Karpas-422 (cell line): Measurements from ENCODE around the gene FDX2. TPM values are rescaled to one million over a fixed set of nuclear protein-coding genes. Genes with fewer than 3 reads are reported as not detected.

Experiments used
- DNase-seq: peaks from one replicate; pipeline ENCODE4 v3.0.0-alpha.2; 2015
- H2AFZ ChIP-seq: fragments of 200-600 bp; sonication (generic); 2 replicates; pipeline ENCODE4 v1.6.1; 2014; ENCODE audit warnings: antibody characterized with exemption, low read length, mixed read lengths
- H3K27ac ChIP-seq: fragments of 200-600 bp; sonication (generic); 2 replicates; pipeline ENCODE4 v1.5.1; 2014; ENCODE audit warnings: mild to moderate bottlenecking, low read length, moderate library complexity
- H3K27me3 ChIP-seq: fragments of 200-600 bp; sonication (generic); 2 replicates; pipeline ENCODE4 v1.6.1; 2014; ENCODE audit warnings: low read length, mixed read lengths
- H3K36me3 ChIP-seq: fragments of 200-600 bp; sonication (generic); 2 replicates; pipeline ENCODE4 v1.6.1; 2014; ENCODE audit warnings: low read length, mixed read lengths; ENCODE audit not compliant: insufficient read depth
- H3K4me1 ChIP-seq: fragments of 200-600 bp; sonication (generic); 2 replicates; pipeline ENCODE4 v1.6.1; 2014; ENCODE audit warnings: mild to moderate bottlenecking, low read length, mixed read lengths
- H3K4me2 ChIP-seq: fragments of 200-600 bp; sonication (generic); 2 replicates; pipeline ENCODE4 v1.6.1; 2014; ENCODE audit warnings: low read length, low read depth, mild to moderate bottlenecking; ENCODE audit not compliant: poor library complexity, severe bottlenecking
- H3K4me3 ChIP-seq: fragments of 200-600 bp; sonication (generic); 2 replicates; pipeline ENCODE4 v1.5.1; 2014; ENCODE audit warnings: mild to moderate bottlenecking, antibody characterized with exemption, low read length, mixed read lengths
- H3K79me2 ChIP-seq: fragments of 200-600 bp; sonication (generic); 2 replicates; pipeline ENCODE4 v1.6.1; 2014; ENCODE audit warnings: mild to moderate bottlenecking, low read length, mixed read lengths
- H3K9ac ChIP-seq: fragments of 200-600 bp; sonication (generic); 2 replicates; pipeline ENCODE4 v1.6.0; 2014; ENCODE audit warnings: low read length
- H3K9me2 ChIP-seq: fragments of 200-600 bp; sonication (generic), shearing (Covaris generic); replicated peaks from 2 replicates; pipeline ENCODE4 v1.6.0; 2014; ENCODE audit warnings: mild to moderate bottlenecking, low read length, moderate library complexity; ENCODE audit not compliant: insufficient read depth
- H3K9me3 ChIP-seq: fragments of 300-700, 200-600 bp; sonication (generic); 2 replicates; pipeline ENCODE4 v1.6.1; 2014; ENCODE audit warnings: low read length, mixed read lengths
- H4K20me1 ChIP-seq: fragments of 200-600 bp; sonication (generic); 2 replicates; pipeline ENCODE4 v1.6.1; 2014; ENCODE audit warnings: mild to moderate bottlenecking, antibody characterized with exemption, low read length, low read depth; ENCODE audit not compliant: insufficient read depth
- total RNA-seq: library from RNA; depleted of rRNA; stranded (reverse); fragments of >200 nt; shearing (Covaris generic); gene quantifications from 2 replicates; pipeline ENCODE4 v1.2.3, GENCODE V29; 2014; ENCODE audit warnings: low replicate concordance

Gene FDX2
- total RNA-seq, 1 experiment from 2014 or later = 11.9 TPM

GRCh38 chr19:10295847-10296591, 19.8 kb downstream of the FDX2 start:
- Histone ChIP-seq H3K79me2 (no peaks in the 10 kb centered on the region), H3K9me2 (no peaks in the 10 kb centered on the region), H3K4me1 (peaks cover 8% of the 10 kb centered on the region), H3K9me3 (no peaks in the 10 kb centered on the region), H3K4me2 (peak overlapping the region; percentile 44), H3K27ac (no peak overlapping the region), H3K9ac (peak overlapping the region; percentile 43; the same call in 1 of the 2 replicates), H4K20me1 (no peaks in the 10 kb centered on the region), H3K27me3 (no peaks in the 10 kb centered on the region), H3K36me3 (no peaks in the 10 kb centered on the region), H2AFZ (peak overlapping the region; percentile 58), H3K4me3 (peak overlapping the region; percentile 43; the same call in 1 of the 2 replicates)
- no peak for DNase-seq

- peaks cover 11% of the 10 kb centered on the region for H3K4me1 ChIP-seq
These were observed 20.4 kb downstream of the FDX2 start for GRCh38 chr19:10295305-10295846.

GRCh38 chr19:10294368-10294697, 21.5 kb downstream of the FDX2 start:
- Histone ChIP-seq H3K9me3 (no peaks in the 10 kb centered on the region), H4K20me1 (no peaks in the 10 kb centered on the region), H3K79me2 (no peaks in the 10 kb centered on the region), H3K36me3 (no peaks in the 10 kb centered on the region), H3K9ac (no peak overlapping the region), H3K4me2 (no peak overlapping the region), H2AFZ (no peak overlapping the region), H3K9me2 (no peaks in the 10 kb centered on the region), H3K27me3 (no peaks in the 10 kb centered on the region), H3K4me3 (no peak overlapping the region), H3K27ac (no peak overlapping the region), H3K4me1 (peaks cover 21% of the 10 kb centered on the region)
- DNase-seq = no peak

More at GRCh38 chr19:10295305-10295846, 20.4 kb downstream of the FDX2 start:
- peak; percentile 72 for DNase-seq
- H3K4me3 ChIP-seq = peak overlapping the region; percentile 43; the same call in 1 of the 2 replicates
- no peaks in the 10 kb centered on the region for H3K27me3 ChIP-seq
- no peaks in the 10 kb centered on the region for H3K36me3 ChIP-seq
- H3K4me2 ChIP-seq = peak overlapping the region; percentile 44
- peak overlapping the region; percentile 43; the same call in 1 of the 2 replicates for H3K9ac ChIP-seq
- H4K20me1 ChIP-seq = no peaks in the 10 kb centered on the region
- H3K9me2 ChIP-seq = no peaks in the 10 kb centered on the region
- H2AFZ ChIP-seq = peak overlapping the region; percentile 58
- no peaks in the 10 kb centered on the region for H3K9me3 ChIP-seq
- no peak overlapping the region for H3K27ac ChIP-seq
- no peaks in the 10 kb centered on the region for H3K79me2 ChIP-seq

GRCh38 chr19:10293637-10294367, 22.0 kb downstream of the FDX2 start:
- Histone ChIP-seq H3K79me2 (no peaks in the 10 kb centered on the region), H3K4me1 (peaks cover 27% of the 10 kb centered on the region)
- DNase-seq = no peak

GRCh38 chr19:10292789-10293636, 22.8 kb downstream of the FDX2 start:
- Histone ChIP-seq H3K79me2 (no peaks in the 10 kb centered on the region), H3K4me1 (peaks cover 32% of the 10 kb centered on the region), H3K36me3 (no peaks in the 10 kb centered on the region), H3K9me2 (no peaks in the 10 kb centered on the region), H4K20me1 (no peaks in the 10 kb centered on the region), H3K4me2 (no peak overlapping the region), H3K9ac (no peak overlapping the region), H3K4me3 (no peak overlapping the region), H2AFZ (no peak overlapping the region), H3K27ac (no peak overlapping the region), H3K9me3 (no peaks in the 10 kb centered on the region), H3K27me3 (no peaks in the 10 kb centered on the region)
- no peak for DNase-seq

More at GRCh38 chr19:10293637-10294367, 22.0 kb downstream of the FDX2 start:
- H3K27ac ChIP-seq = no peak overlapping the region
- no peaks in the 10 kb centered on the region for H3K9me3 ChIP-seq
- no peak overlapping the region for H3K4me2 ChIP-seq
- no peaks in the 10 kb centered on the region for H3K36me3 ChIP-seq
- H4K20me1 ChIP-seq = no peaks in the 10 kb centered on the region
- H3K27me3 ChIP-seq = no peaks in the 10 kb centered on the region
- H2AFZ ChIP-seq = no peak overlapping the region
- no peak overlapping the region for H3K4me3 ChIP-seq
- no peak overlapping the region for H3K9ac ChIP-seq
- H3K9me2 ChIP-seq = no peaks in the 10 kb centered on the region

- H3K79me2 ChIP-seq = no peaks in the 10 kb centered on the region
- peaks cover 33% of the 10 kb centered on the region for H3K4me1 ChIP-seq
- H3K27me3 ChIP-seq = no peaks in the 10 kb centered on the region
- no peaks in the 10 kb centered on the region for H3K36me3 ChIP-seq
- H2AFZ ChIP-seq = no peak overlapping the region
- H4K20me1 ChIP-seq = no peaks in the 10 kb centered on the region
- H3K4me3 ChIP-seq = no peak overlapping the region
- H3K9ac ChIP-seq = no peak overlapping the region
- no peak overlapping the region for H3K4me2 ChIP-seq
- no peaks in the 10 kb centered on the region for H3K9me2 ChIP-seq
- DNase-seq = peak; percentile 82
- no peak overlapping the region for H3K27ac ChIP-seq
- no peaks in the 10 kb centered on the region for H3K9me3 ChIP-seq
These were observed 23.5 kb downstream of the FDX2 start for GRCh38 chr19:10292206-10292788.

- no peaks in the 10 kb centered on the region for H3K79me2 ChIP-seq
- no peak overlapping the region for H3K27ac ChIP-seq
- H3K9ac ChIP-seq = no peak overlapping the region
- no peaks in the 10 kb centered on the region for H3K27me3 ChIP-seq
- no peak overlapping the region for H2AFZ ChIP-seq
- H4K20me1 ChIP-seq = no peaks in the 10 kb centered on the region
- no peaks in the 10 kb centered on the region for H3K36me3 ChIP-seq
- no peak overlapping the region for H3K4me2 ChIP-seq
- no peaks in the 10 kb centered on the region for H3K9me3 ChIP-seq
- H3K9me2 ChIP-seq = no peaks in the 10 kb centered on the region
- H3K4me1 ChIP-seq = peaks cover 38% of the 10 kb centered on the region
- no peak for DNase-seq
- H3K4me3 ChIP-seq = no peak overlapping the region
These were observed 24.1 kb downstream of the FDX2 start for GRCh38 chr19:10291554-10292205.
